Karpas-422 (cell line): Measurements from ENCODE around the gene TEDC1. TPM values are rescaled to one million over a fixed set of nuclear protein-coding genes. Genes with fewer than 3 reads are reported as not detected.

ENCODE experiments used
- DNase-seq: peaks from one replicate; pipeline ENCODE4 v3.0.0-alpha.2; 2015
- H2AFZ ChIP-seq: fragments of 200-600 bp; sonication (generic); 2 replicates; pipeline ENCODE4 v1.6.1; 2014; ENCODE audit warnings: antibody characterized with exemption, low read length, mixed read lengths
- H3K27ac ChIP-seq: fragments of 200-600 bp; sonication (generic); 2 replicates; pipeline ENCODE4 v1.5.1; 2014; ENCODE audit warnings: mild to moderate bottlenecking, low read length, moderate library complexity
- H3K27me3 ChIP-seq: fragments of 200-600 bp; sonication (generic); 2 replicates; pipeline ENCODE4 v1.6.1; 2014; ENCODE audit warnings: low read length, mixed read lengths
- H3K36me3 ChIP-seq: fragments of 200-600 bp; sonication (generic); 2 replicates; pipeline ENCODE4 v1.6.1; 2014; ENCODE audit warnings: low read length, mixed read lengths; ENCODE audit not compliant: insufficient read depth
- H3K4me1 ChIP-seq: fragments of 200-600 bp; sonication (generic); 2 replicates; pipeline ENCODE4 v1.6.1; 2014; ENCODE audit warnings: mild to moderate bottlenecking, low read length, mixed read lengths
- H3K4me2 ChIP-seq: fragments of 200-600 bp; sonication (generic); 2 replicates; pipeline ENCODE4 v1.6.1; 2014; ENCODE audit warnings: low read length, low read depth, mild to moderate bottlenecking; ENCODE audit not compliant: poor library complexity, severe bottlenecking
- H3K4me3 ChIP-seq: fragments of 200-600 bp; sonication (generic); 2 replicates; pipeline ENCODE4 v1.5.1; 2014; ENCODE audit warnings: mild to moderate bottlenecking, antibody characterized with exemption, low read length, mixed read lengths
- H3K79me2 ChIP-seq: fragments of 200-600 bp; sonication (generic); 2 replicates; pipeline ENCODE4 v1.6.1; 2014; ENCODE audit warnings: mild to moderate bottlenecking, low read length, mixed read lengths
- H3K9ac ChIP-seq: fragments of 200-600 bp; sonication (generic); 2 replicates; pipeline ENCODE4 v1.6.0; 2014; ENCODE audit warnings: low read length
- H3K9me2 ChIP-seq: fragments of 200-600 bp; sonication (generic), shearing (Covaris generic); replicated peaks from 2 replicates; pipeline ENCODE4 v1.6.0; 2014; ENCODE audit warnings: mild to moderate bottlenecking, low read length, moderate library complexity; ENCODE audit not compliant: insufficient read depth
- H3K9me3 ChIP-seq: fragments of 300-700, 200-600 bp; sonication (generic); 2 replicates; pipeline ENCODE4 v1.6.1; 2014; ENCODE audit warnings: low read length, mixed read lengths
- H4K20me1 ChIP-seq: fragments of 200-600 bp; sonication (generic); 2 replicates; pipeline ENCODE4 v1.6.1; 2014; ENCODE audit warnings: mild to moderate bottlenecking, antibody characterized with exemption, low read length, low read depth; ENCODE audit not compliant: insufficient read depth
- total RNA-seq: library from RNA; depleted of rRNA; stranded (reverse); fragments of >200 nt; shearing (Covaris generic); gene quantifications from 2 replicates; pipeline ENCODE4 v1.2.3, GENCODE V29; 2014; ENCODE audit warnings: low replicate concordance

TEDC1 gene
- total RNA-seq, 1 experiment from 2014 or later = 9.8 TPM

DNA sequence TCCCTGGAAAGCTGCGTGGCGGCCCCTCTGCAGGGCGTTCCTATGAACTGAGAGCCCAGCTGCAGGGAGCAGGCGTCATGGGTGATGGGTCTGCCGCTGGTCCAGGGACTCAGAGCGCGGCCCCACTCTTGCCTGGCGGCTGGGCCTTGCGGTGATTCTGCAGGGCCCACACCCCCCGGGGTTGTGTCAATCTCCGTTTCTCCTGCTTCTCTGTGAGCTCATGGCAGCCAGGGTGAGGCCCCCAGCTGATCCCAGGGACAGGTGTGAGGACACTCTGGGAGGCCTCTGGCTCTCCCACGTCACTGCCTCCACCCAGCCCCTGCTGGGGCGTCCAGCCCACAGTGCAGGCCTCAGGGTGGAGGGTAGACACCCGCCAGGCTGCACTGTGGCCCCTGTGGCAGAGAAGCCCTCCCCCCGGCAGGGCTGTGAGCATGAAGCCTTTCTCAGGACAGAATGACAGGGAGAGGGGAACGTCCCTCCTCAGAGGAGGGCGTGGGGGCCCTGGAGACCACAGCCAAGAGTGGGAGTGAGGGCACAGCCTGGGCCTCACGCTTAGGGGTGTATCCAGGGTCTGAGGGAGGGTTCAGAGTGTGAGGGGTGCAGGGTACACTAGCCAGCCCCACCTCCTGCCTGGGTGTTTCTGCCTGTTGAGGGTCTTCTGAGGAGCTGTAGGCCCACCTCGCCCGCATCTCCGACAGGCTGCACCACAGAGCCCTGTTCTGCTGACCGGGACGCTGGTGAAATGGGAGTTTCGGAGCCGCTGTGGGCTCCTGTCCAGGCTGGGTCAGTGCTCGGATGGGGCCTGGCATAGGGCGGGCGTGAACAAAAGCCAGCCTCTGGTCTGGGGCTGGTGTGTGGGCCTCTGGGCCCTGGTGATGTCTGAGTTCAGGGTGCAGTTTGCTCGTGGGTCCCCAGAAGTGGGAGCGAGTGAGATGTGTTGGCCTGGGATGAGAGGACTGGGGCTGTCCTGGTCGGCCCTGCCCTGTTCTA, 43.1 kb upstream of the TEDC1 start:
- Histone ChIP-seq H3K9me2 (no peaks in the 10 kb centered on the region), H3K4me3 (no peak overlapping the region), H3K79me2 (peaks cover 11% of the 10 kb centered on the region), H3K4me1 (0 out of 2 replicates have a peak, but pooled peaks cover 3% of the 10 kb centered on the region), H4K20me1 (peaks cover 41% of the 10 kb centered on the region), H3K36me3 (peaks cover 34% of the 10 kb centered on the region), H3K27ac (no peak overlapping the region), H3K9me3 (no peaks in the 10 kb centered on the region), H3K9ac (peak overlapping the region; percentile 33; the same call in 1 of the 2 replicates), H3K4me2 (no peak overlapping the region), H3K27me3 (no peaks in the 10 kb centered on the region), H2AFZ (no peak overlapping the region)
- DNase-seq = no peak

DNA sequence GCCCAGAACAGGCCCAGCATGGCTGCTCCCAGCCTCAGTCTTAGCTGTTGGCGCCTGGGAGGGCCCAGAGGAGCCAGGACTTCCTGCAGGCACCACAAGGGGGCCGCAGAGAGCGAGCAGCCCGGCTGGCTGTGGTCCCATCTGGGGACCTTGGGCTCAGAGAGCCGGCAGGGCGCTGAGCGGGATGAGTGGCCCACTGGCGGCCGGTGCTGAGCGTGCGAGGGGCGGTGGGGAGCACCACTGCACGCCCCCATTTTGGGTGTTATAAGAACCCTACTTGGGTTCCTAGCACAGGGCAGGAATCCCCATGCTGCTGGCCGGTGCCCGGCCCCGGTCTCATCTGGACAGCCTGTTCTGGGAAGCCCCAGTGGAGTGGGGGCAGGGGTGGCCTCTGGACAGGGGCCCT, 42.3 kb upstream of the TEDC1 start:
- Histone ChIP-seq H3K27ac (no peak overlapping the region), H3K4me2 (no peak overlapping the region), H3K4me1 (0 out of 2 replicates have a peak, but pooled peaks cover 3% of the 10 kb centered on the region), H3K9me2 (no peaks in the 10 kb centered on the region), H3K36me3 (peaks cover 35% of the 10 kb centered on the region), H3K9ac (peak overlapping the region; percentile 33; the same call in 1 of the 2 replicates), H3K9me3 (no peaks in the 10 kb centered on the region), H3K4me3 (no peak overlapping the region), H4K20me1 (peaks cover 41% of the 10 kb centered on the region), H3K27me3 (no peaks in the 10 kb centered on the region), H3K79me2 (peaks cover 11% of the 10 kb centered on the region), H2AFZ (no peak overlapping the region)
- DNase-seq = peak; percentile 94

DNA sequence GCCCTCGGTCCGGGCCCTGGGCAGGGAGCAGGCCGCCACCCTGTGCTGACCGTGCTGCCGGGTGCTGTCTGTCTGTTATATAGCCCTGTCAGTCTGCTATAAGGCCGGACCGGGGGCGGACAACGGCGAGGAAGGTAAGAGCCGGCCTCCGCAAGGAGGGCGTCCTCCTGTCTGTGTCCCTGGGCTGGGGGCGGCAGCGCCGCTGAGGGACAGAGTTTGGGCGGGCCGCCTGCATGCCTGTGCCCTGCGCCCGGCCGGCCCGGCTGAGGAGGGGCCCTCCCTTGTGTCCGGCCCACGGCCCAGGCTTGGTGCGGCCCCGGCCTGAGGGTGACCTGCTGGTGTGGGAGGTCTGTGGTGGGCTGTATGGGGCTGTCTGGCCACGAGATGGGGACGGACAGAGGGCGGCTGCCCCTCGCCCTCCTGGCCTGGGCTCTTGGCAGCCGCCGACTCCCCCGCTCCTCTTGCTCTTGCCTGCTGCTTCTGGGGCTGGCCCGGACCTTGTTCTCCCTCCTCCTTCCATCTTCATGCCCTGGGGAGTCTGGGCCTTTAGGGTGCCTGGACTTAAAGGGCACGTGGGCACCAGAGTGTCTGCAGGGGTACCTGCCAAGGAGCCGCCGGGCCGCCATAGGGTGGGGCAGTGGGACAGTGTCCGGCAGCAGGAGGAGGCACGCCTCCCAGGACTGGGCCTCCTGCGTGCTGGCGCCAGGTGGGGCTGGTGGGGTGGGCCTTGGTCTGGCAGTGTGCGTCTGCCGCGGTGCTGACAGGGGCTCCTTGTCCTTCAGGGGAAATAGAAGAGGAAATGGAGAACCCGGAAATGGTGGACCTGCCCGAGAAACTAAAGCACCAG, 41.5 kb upstream of the TEDC1 start:
- H3K36me3 ChIP-seq = peaks cover 39% of the 10 kb centered on the region
- H3K4me2 ChIP-seq = no peak overlapping the region
- H3K9ac ChIP-seq = no peak overlapping the region
- H3K4me3 ChIP-seq = no peak overlapping the region
- no peak overlapping the region for H3K27ac ChIP-seq
- H4K20me1 ChIP-seq = peaks cover 41% of the 10 kb centered on the region
- no peaks in the 10 kb centered on the region for H3K9me3 ChIP-seq
- H2AFZ ChIP-seq = no peak overlapping the region
- peaks cover 11% of the 10 kb centered on the region for H3K79me2 ChIP-seq
- H3K27me3 ChIP-seq = no peaks in the 10 kb centered on the region
- H3K9me2 ChIP-seq = no peaks in the 10 kb centered on the region
- H3K4me1 ChIP-seq = 0 out of 2 replicates have a peak, but pooled peaks cover 3% of the 10 kb centered on the region
- no peak for DNase-seq

DNA sequence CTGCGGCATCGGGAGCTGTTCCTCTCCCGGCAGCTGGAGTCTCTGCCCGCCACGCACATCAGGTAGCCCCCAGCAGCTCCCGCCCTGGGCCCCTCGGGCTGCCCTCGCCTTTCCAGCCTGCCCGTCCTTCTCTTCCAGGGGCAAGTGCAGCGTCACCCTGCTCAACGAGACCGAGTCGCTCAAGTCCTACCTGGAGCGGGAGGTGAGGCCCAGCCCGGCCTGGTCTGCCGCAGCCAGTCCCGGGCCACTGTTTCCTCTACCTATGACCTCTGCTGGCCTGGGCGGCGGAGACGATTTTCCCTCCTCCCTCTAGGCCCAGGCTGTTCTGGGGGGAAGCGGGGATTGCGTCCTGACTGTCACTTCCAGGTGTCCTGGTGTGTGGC, 40.9 kb upstream of the TEDC1 start:
- Histone ChIP-seq H3K4me3 (no peak overlapping the region), H3K9me3 (no peaks in the 10 kb centered on the region), H3K27ac (no peak overlapping the region), H3K27me3 (no peaks in the 10 kb centered on the region), H3K79me2 (peaks cover 11% of the 10 kb centered on the region), H3K9me2 (no peaks in the 10 kb centered on the region), H2AFZ (no peak overlapping the region), H3K4me2 (no peak overlapping the region), H3K36me3 (peaks cover 39% of the 10 kb centered on the region), H3K4me1 (0 out of 2 replicates have a peak, but pooled peaks cover 3% of the 10 kb centered on the region), H3K9ac (no peak overlapping the region), H4K20me1 (peaks cover 41% of the 10 kb centered on the region)
- DNase-seq = no peak

DNA sequence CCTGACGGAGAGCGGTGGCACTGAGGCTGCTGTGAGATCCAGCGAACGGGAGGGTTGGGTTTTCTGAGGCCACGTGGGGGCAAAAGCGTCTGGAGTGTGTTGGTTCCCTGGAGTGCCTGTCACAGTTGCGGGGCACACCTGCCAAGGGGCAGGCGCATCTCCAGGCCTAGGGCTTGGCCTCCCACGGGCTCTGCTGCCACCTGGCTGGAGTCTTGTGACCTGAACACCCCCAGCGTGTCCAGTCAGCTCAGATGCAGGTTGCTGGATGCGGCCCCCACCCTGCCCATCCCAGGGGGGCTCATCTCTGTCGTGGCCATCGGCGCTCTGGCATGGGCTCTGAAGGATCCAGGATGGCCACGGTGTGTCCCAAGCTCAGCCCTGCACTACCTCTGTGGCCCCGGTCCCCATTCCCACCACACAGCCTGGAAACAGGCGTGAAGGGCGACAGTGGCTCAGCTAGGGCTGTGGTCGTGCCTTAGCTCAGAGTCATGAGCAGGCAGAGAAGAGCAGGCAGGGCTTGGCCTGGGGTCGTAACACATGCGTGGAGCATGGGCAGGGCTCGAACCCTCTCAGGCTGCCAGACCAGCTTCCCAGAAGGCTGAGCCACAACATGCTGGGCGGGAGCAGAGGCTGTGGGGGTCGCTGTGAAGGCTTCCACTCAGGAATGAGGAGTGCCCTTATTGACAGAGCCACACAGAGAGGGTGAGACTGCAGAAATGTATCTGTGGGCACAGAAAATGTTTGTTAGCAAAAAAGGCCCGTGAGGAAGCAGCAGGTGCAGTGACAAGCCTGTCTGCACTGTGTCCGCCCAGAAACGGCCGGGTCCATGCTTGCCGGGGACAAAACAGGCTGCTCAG, 40.0 kb upstream of the TEDC1 start:
- DNase-seq = no peak
- 0 out of 2 replicates have a peak, but pooled peaks cover 3% of the 10 kb centered on the region for H3K4me1 ChIP-seq
- H3K27me3 ChIP-seq = no peaks in the 10 kb centered on the region
- peaks cover 39% of the 10 kb centered on the region for H3K36me3 ChIP-seq
- no peaks in the 10 kb centered on the region for H3K9me3 ChIP-seq
- no peak overlapping the region for H3K4me3 ChIP-seq
- H3K9me2 ChIP-seq = no peaks in the 10 kb centered on the region
- no peak overlapping the region for H3K9ac ChIP-seq
- H3K27ac ChIP-seq = no peak overlapping the region
- no peak overlapping the region for H3K4me2 ChIP-seq
- H2AFZ ChIP-seq = no peak overlapping the region
- H4K20me1 ChIP-seq = peaks cover 49% of the 10 kb centered on the region
- H3K79me2 ChIP-seq = peaks cover 11% of the 10 kb centered on the region

DNA sequence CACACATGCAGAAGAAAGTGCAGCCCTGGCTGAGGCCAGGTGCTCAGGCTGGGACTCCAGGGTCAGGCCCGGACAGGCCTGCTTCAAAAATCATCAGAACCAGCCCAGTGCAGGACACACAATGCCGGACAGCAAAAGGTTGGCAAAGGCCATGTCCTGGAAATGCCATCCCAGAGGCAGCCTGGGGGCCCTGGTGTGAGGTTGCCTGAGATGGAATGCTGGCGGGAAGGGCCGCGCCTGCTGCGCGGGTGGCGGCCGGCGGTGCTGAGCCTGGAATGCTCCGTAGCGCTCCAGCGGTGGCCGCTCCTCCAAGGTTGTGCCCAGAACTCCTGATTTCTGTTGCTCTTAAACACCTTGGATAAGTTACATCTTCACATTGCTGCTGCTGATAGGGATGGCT, 38.1 kb upstream of the TEDC1 start:
- Histone ChIP-seq H2AFZ (no peak overlapping the region), H3K9me3 (no peaks in the 10 kb centered on the region), H4K20me1 (peaks cover 47% of the 10 kb centered on the region), H3K79me2 (peaks cover 11% of the 10 kb centered on the region), H3K4me3 (no peak overlapping the region), H3K4me2 (no peak overlapping the region), H3K27me3 (no peaks in the 10 kb centered on the region), H3K4me1 (0 out of 2 replicates have a peak, but pooled peaks cover 3% of the 10 kb centered on the region), H3K9ac (no peak overlapping the region), H3K9me2 (no peaks in the 10 kb centered on the region), H3K36me3 (peaks cover 43% of the 10 kb centered on the region), H3K27ac (no peak overlapping the region)
- DNase-seq = no peak

DNA sequence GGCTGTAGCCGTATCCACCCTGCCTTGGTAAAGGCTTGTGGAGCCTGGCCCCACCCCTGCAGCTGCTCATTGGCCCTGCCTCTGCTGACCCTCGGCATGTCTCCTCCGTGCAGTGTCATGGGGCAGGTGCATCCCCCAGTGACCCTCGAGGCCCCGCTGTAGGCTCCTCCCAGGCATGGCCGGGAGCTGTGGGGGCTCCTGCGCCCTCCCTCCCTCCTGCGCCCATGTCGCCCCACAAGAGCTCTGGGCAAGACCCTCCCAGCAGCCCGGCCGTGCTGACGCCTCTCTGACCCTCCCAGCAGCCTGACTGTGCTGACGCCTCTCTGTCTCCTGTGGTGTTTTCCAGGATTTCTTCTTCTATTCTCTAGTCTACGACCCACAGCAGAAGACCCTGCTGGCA, 37.2 kb upstream of the TEDC1 start:
- no peak overlapping the region for H3K4me2 ChIP-seq
- no peak for DNase-seq
- H3K9me3 ChIP-seq = no peaks in the 10 kb centered on the region
- peaks cover 9% of the 10 kb centered on the region for H3K79me2 ChIP-seq
- no peaks in the 10 kb centered on the region for H3K27me3 ChIP-seq
- H3K9ac ChIP-seq = no peak overlapping the region
- H3K4me1 ChIP-seq = no peaks in the 10 kb centered on the region
- H3K4me3 ChIP-seq = no peak overlapping the region
- H3K27ac ChIP-seq = no peak overlapping the region
- H3K36me3 ChIP-seq = peaks cover 43% of the 10 kb centered on the region
- H4K20me1 ChIP-seq = peaks cover 41% of the 10 kb centered on the region
- no peak overlapping the region for H2AFZ ChIP-seq
- no peaks in the 10 kb centered on the region for H3K9me2 ChIP-seq
